Gastrocnemius medialis (tissue), 4 donors: ENCODE data around the gene LRP5. TPM values are rescaled to one million over a fixed set of nuclear protein-coding genes. Genes with fewer than 3 reads are reported as not detected.
A peak's percentile ranks its signal among the peaks of the same experiment; 100 is the strongest.

Source experiments
- ATAC-seq, 2 donors: fragments of 150-250 bp; one replicate each; pipeline ENCODE4 v1.9.1; 2016
- DNase-seq, 2 donors: peaks; one replicate each; pipeline ENCODE4 v3.0.0-alpha.2; 2019
- H3K27ac ChIP-seq, 4 donors: fragments of 200-600 bp; sonication (generic); 1 replicate in 1 of 4; 2 replicates in 3 of 4; pipeline ENCODE4 v1.5.1; 2016 to 2018; ENCODE audit warnings: mild to moderate bottlenecking in 2 of 4, moderate library complexity in 1 of 4
- H3K27me3 ChIP-seq, 3 donors: fragments of 200-600 bp; sonication (generic) in 2 of 3; 1 replicate in 1 of 3; 2 replicates in 2 of 3; pipeline versions ENCODE4 v1.5.1 to v1.6.0; 2016 to 2019; ENCODE audit warnings: mild to moderate bottlenecking in 1 of 3, moderate library complexity in 1 of 3
- H3K36me3 ChIP-seq, 2 donors: fragments of 200-600 bp; sonication (generic) in 1 of 2; one replicate each; pipeline ENCODE4 v1.5.1; 2017 to 2018
- H3K4me1 ChIP-seq, 2 donors: fragments of 200-600 bp; sonication (generic) in 1 of 2; one replicate each; pipeline ENCODE4 v1.5.1; 2016 to 2017; ENCODE audit warnings: mild to moderate bottlenecking in 2 of 2
- H3K4me3 ChIP-seq, 4 donors: fragments of 200-600 bp; sonication (generic) in 3 of 4; 1 replicate in 1 of 4; 2 replicates in 3 of 4; pipeline ENCODE4 v1.5.1; 2016 to 2019; ENCODE audit warnings: mild to moderate bottlenecking in 2 of 4
- H3K9me3 ChIP-seq, 3 donors: fragments of 200-600 bp; sonication (generic) in 2 of 3; 1 replicate in 1 of 3; 2 replicates in 2 of 3; pipeline ENCODE4 v1.5.1; 2016 to 2019
- POLR2A ChIP-seq, 2 donors: fragments of 450-650 bp; IDR thresholded peaks; one replicate each; pipeline ENCODE4 v1.6.1; 2017; ENCODE audit warnings: antibody characterized with exemption in 2 of 2, mild to moderate bottlenecking in 2 of 2, moderate library complexity in 2 of 2
- in situ Hi-C, 4 donors: fragments of 200-750 bp; cut with MboI; loops; one replicate each; pipeline versions ENCODE4 v1.15.0 to v1.8.0; 2017; ENCODE audit warnings: low sequenced_read_pairs in 4 of 4
- intact Hi-C: fragments of 100-400 bp; cut with DNase I; formaldehyde crosslinking; loops from one replicate; pipeline ENCODE4 v1.15.1; 2023; ENCODE audit warnings: low total_unique reads
- total RNA-seq, 4 donors: library from RNA; depleted of rRNA; stranded (reverse); fragments of >200 nt; gene quantifications; one replicate each; pipeline versions ENCODE4 v1.1.0 to v1.2.3, GENCODE V29; 2016
- TF ChIP-seq, protein P1 (sequence below), 5 experiments: fragments of 450-650 bp in 3 of 5; fragments of 200-600 bp in 2 of 5; sonication (generic) in 2 of 5; IDR thresholded peaks in 4 of 5; conservative IDR thresholded peaks in 1 of 5; 1 replicate in 4 of 5; 2 replicates in 1 of 5; pipeline ENCODE4 v1.5.1; 2016 to 2019; ENCODE audit warnings: antibody characterized with exemption in 5 of 5, mild to moderate bottlenecking in 3 of 5, moderate library complexity in 3 of 5

Gene LRP5
- total RNA-seq, 4 donors from 2014 or later, result 3.7 to 12.3 (median 8.1) TPM

GRCh38 chr11:68336716-68337115, 24.3 kb downstream of the LRP5 start:
- peaks cover 16 to 35% of the 10 kb centered on the region in 2 donors for H3K4me1 ChIP-seq
- no peak overlapping the region for H3K4me3 ChIP-seq
- H3K36me3 ChIP-seq, result no peaks in the 10 kb centered on the region
- in situ Hi-C loops (no loop called here), intact Hi-C loops (no loop called here)
- TF ChIP-seq POLR2A (IDR thresholded peaks at IDR 0.05), result no peak
- TF ChIP-seq, protein P1, sequence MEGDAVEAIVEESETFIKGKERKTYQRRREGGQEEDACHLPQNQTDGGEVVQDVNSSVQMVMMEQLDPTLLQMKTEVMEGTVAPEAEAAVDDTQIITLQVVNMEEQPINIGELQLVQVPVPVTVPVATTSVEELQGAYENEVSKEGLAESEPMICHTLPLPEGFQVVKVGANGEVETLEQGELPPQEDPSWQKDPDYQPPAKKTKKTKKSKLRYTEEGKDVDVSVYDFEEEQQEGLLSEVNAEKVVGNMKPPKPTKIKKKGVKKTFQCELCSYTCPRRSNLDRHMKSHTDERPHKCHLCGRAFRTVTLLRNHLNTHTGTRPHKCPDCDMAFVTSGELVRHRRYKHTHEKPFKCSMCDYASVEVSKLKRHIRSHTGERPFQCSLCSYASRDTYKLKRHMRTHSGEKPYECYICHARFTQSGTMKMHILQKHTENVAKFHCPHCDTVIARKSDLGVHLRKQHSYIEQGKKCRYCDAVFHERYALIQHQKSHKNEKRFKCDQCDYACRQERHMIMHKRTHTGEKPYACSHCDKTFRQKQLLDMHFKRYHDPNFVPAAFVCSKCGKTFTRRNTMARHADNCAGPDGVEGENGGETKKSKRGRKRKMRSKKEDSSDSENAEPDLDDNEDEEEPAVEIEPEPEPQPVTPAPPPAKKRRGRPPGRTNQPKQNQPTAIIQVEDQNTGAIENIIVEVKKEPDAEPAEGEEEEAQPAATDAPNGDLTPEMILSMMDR (IDR thresholded peaks at IDR 0.05 in 4 of 5, conservative IDR thresholded peaks at IDR 0.05 in 1 of 5), result no peak
- H3K27ac ChIP-seq, result no peak overlapping the region
- ATAC-seq, result no peak
- no peak for DNase-seq
- no peaks in the 10 kb centered on the region for H3K9me3 ChIP-seq
- no peaks in the 10 kb centered on the region for H3K27me3 ChIP-seq

DNA sequence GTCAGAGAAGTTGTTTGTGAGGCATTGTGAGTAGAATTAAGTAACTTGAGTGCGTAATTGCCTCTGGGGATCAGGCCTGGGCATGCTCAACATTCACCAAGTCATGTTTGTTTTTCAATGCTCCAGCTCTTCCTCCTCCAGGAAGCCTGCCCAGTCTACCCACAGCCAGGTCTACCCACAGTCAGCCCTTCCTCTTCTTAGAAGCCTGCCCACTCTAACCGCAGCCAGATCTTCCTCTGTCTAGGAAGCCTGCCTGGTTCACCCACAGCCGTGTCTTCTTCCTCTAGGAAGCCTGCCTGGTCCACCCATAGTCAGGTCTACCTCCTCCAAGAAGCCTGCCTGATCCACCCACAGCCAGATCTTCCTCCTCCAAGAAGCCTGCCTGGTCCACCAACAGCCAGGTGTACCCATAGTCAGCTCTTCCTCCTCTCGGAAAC, 25.0 kb downstream of the LRP5 start:
- H3K4me1 ChIP-seq, result peaks cover 14 to 30% of the 10 kb centered on the region in 2 donors
- no peaks in the 10 kb centered on the region for H3K36me3 ChIP-seq
- DNase-seq, result no peak
- no peak for ATAC-seq
- in situ Hi-C loops (no loop called here), intact Hi-C loops (no loop called here)
- TF ChIP-seq POLR2A (IDR thresholded peaks at IDR 0.05), result no peak
- TF ChIP-seq, protein P1 (IDR thresholded peaks at IDR 0.05 in 4 of 5, conservative IDR thresholded peaks at IDR 0.05 in 1 of 5), result no peak
- H3K27me3 ChIP-seq, result no peaks in the 10 kb centered on the region
- H3K4me3 ChIP-seq, result no peak overlapping the region
- H3K27ac ChIP-seq, result no peak overlapping the region
- no peaks in the 10 kb centered on the region for H3K9me3 ChIP-seq

GRCh38 chr11:68338051-68338780, 25.8 kb downstream of the LRP5 start:
- ATAC-seq (peak in 1 of 2 donors; percentile 35), DNase-seq (peak in 1 of 2 donors; percentile 42)
- Histone ChIP-seq H3K36me3 (no peaks in the 10 kb centered on the region), H3K4me3 (no peak overlapping the region), H3K27me3 (no peaks in the 10 kb centered on the region), H3K9me3 (no peaks in the 10 kb centered on the region), H3K4me1 (peaks cover 14 to 25% of the 10 kb centered on the region in 2 donors), H3K27ac (no peak overlapping the region)
- TF ChIP-seq POLR2A (IDR thresholded peaks at IDR 0.05), result no peak
- TF ChIP-seq, protein P1 (IDR thresholded peaks at IDR 0.05 in 4 of 5, conservative IDR thresholded peaks at IDR 0.05 in 1 of 5), result no peak
- intact Hi-C loops, result no loop called here
- in situ Hi-C loops, result no loop called here

DNA sequence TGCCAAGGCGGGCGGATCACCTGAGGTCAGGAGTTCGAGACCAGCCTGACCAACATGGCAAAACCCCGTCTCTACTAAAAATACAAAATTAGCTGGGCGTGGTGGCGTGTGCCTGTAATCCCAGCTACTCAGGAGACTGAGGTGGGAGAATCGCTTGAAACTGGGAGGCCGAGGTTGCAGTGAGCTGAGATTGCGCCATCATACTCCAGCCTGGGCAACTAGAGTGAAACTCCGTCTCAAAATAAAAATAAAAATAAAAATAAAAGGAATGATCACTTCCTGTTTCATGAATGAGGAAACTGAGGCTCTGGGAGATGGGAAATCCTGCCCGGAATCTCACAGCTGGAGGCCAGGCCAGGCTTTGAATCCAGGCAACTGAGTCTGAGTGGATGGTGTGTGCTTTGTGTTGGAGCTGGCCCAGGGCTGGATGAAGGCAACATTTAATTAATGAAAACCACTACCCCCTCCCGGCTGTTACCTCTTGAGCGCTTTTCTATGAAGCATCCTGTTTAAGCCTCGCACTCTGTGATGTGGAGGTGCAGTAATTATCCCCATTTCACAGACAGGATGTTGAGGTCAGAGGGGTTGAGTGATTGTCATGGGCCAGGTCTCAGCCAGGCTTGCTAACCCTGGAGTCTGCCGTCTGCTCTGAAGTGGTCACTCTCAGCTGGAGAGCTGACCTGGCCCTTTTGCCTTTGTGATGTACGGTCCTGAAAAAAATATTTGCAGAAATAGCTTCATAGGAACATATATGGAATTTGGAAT, 27.8 kb downstream of the LRP5 start:
- no peaks in the 10 kb centered on the region for H3K36me3 ChIP-seq
- TF ChIP-seq, protein P1 (IDR thresholded peaks at IDR 0.05 in 4 of 5, conservative IDR thresholded peaks at IDR 0.05 in 1 of 5), result no peak
- no peak for TF ChIP-seq POLR2A (IDR thresholded peaks at IDR 0.05)
- in situ Hi-C loops (no loop called here), intact Hi-C loops (no loop called here)
- H3K27me3 ChIP-seq, result no peaks in the 10 kb centered on the region
- ATAC-seq (no peak), DNase-seq (no peak)
- peaks cover 14 to 25% of the 10 kb centered on the region in 2 donors for H3K4me1 ChIP-seq
- no peak overlapping the region for H3K27ac ChIP-seq
- H3K4me3 ChIP-seq, result no peak overlapping the region
- H3K9me3 ChIP-seq, result no peaks in the 10 kb centered on the region
